Erythroblast (primary cell): ENCODE results near the gene MED13L.

Experiments used
- GATA1 ChIP-seq: IDR thresholded peaks from 2 replicates; pipeline ENCODE4 v1.6.1; 2011; ENCODE audit warnings: low read depth, mild to moderate bottlenecking, control low read depth, low read length, moderate library complexity
- POLR2A ChIP-seq: IDR thresholded peaks from 2 replicates; pipeline ENCODE4 v1.6.1; 2011; ENCODE audit warnings: mild to moderate bottlenecking, low read length

DNA sequence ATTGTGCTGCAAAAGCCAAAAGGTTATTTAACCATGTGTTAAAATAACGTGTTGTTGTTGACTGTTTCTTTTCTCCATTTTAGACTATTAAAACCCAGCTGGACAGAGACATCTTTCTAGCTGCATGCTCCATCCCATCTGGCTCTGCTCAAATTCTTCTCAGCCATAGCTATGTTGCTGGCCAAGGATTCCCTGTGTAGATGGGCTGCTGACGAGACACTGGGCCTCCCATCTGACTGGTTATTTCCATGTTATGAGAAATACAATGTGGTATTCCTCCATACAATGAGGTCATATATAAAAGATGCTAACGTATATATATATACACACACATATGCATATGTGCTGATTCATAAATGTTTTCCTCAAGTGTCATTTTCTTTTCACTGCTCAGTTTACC, 30.1 kb downstream of the MED13L start:
- TF ChIP-seq POLR2A (no peak), GATA1 (no peak)
